Ishikawa (cell line): Measurements from ENCODE around the gene WDR72.

Source experiments
- FOXM1 ChIP-seq: IDR thresholded peaks from 2 replicates; pipeline ENCODE4 v1.6.1; 2012; ENCODE audit warnings: low read depth, borderline replicate concordance
- TF ChIP-seq, protein P1 (sequence below): IDR thresholded peaks from 2 replicates; pipeline ENCODE4 v1.6.1; 2012

DNA sequence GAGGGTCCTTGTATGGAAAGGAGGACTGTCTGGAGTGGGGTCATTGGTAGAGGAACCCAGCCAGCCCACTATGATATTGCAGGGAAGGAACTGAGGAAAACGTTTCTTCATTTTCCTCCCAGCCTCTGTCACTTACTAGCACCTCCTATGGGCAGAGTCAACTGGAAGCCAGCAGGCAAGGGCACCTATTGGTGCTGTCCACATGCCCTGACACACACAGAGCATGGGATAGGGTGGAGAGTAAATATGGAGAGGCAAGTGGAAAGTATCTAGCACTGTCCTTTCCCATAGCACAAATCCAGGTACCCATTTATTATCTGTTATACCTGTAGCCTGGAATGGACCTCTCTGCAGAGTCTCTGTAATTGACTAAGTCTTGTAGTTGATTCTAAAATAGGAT lies 285.6 kb downstream of the WDR72 start:
- TF ChIP-seq, protein P1, sequence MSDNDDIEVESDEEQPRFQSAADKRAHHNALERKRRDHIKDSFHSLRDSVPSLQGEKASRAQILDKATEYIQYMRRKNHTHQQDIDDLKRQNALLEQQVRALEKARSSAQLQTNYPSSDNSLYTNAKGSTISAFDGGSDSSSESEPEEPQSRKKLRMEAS, result no peak
- TF ChIP-seq FOXM1, result no peak
